Activated CD8-positive, alpha-beta memory T cell treated with anti-CD3 and anti-CD28 coated beads for 48 hours (primary cell): ENCODE results near the gene SERINC5.
"Not testable (repeated sequence)": the region's sequence is repeated elsewhere in the genome, so short reads cannot be mapped to it uniquely, and the experiment has no call there.

Experiments used
- DNase-seq, 3 experiments: peaks; one replicate each; pipeline ENCODE4 v3.0.0-alpha.2; 2020; ENCODE audit warnings: low read depth in 2 of 3, low spot score in 2 of 3

SERINC5 gene

GRCh38 chr5:80255811-80256712, at the start of gene SERINC5:
TSS of gene SERINC5 (minus strand) at chr5:80256048. CDS start at chr5:80255922, 126 bp downstream.
- DNase-seq, result peak; percentile 72 to 85 (median 77)

DNA sequence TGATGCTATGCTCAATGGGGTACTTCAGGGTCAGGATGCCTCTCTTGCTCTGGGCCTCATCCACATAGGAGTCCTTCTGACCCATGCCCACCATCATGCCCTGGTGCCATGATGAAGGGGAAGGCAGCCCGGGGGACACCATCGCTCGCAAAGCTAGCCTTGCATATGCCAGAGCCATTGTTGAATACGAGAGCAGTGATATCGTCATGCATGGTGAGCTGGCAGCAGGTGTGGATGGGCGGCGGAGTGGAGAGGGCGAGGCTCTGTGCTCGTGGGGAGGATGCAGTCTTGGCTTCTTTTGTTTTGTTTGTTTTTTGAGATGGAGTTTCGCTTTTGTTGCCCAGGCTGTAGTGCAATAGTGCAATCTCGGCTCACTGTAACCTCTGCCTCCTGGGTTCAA, 46.8 kb upstream of the SERINC5 start:
- no peak for DNase-seq

DNA sequence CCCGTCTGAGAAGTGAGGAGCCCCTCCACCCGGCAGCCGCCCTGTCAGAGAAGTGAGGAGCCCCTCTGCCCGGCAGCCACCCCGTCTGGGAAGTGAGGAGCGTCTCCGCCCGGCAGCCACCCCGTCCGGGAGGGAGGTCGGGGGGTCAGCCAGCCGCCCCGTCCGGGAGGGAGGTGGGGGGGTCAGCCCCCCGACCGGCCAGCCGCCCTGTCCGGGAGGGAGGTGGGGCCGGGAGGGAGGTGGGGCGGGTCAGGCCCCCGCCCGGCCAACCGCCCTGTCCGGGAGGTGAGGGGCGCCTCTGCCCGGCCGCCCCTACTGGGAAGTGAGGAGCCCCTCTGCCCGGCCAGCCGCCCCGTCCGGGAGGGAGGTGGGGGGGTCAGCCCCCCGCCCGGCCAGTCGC, 45.5 kb upstream of the SERINC5 start:
- DNase-seq, result not testable (repeated sequence)

GRCh38 chr5:80300796-80301195, 44.9 kb upstream of the SERINC5 start:
- not testable (repeated sequence) for DNase-seq

GRCh38 chr5:80300125-80300524, 44.3 kb upstream of the SERINC5 start:
- no peak for DNase-seq

GRCh38 chr5:80299601-80300000, 43.8 kb upstream of the SERINC5 start:
- DNase-seq, result no peak

DNA sequence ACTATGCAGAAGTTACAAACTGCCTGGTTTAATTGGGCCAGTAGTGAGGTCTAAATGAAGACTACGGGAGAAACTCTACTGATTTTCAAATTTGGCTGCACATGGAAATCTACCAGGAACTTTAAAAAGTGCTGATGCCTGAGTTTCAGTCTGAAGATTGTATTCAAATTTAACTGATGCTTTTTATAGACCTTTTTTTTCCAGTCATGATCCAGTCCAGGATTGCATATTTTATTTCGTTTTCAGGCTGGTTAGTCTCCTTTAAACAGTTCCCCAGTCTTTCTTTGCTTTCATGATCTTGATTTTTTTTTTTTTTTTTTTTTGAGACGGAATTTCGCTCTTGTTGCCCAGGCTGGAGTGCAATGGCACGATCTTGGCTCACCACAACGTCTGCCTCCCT, 40.3 kb upstream of the SERINC5 start:
- no peak for DNase-seq

DNA sequence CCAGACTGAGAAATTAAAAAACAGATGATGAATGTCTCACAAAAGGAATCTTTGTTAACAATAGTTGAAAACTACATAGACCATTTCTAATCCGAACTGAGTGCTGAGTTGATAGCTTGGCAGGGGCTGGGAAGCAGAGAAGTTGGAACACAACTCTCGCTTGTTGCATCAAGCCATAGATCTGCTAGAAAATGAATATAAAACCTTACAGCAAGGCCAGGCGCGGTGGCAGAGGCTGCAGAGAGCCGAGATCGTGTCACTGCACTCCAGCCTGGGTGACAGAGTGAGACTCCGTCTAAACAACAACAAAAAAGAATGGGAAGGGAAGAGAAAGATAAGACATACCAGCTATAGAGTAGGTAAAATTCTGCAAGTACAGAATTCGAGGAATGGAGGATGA, 35.9 kb upstream of the SERINC5 start:
- DNase-seq, result no peak

DNA sequence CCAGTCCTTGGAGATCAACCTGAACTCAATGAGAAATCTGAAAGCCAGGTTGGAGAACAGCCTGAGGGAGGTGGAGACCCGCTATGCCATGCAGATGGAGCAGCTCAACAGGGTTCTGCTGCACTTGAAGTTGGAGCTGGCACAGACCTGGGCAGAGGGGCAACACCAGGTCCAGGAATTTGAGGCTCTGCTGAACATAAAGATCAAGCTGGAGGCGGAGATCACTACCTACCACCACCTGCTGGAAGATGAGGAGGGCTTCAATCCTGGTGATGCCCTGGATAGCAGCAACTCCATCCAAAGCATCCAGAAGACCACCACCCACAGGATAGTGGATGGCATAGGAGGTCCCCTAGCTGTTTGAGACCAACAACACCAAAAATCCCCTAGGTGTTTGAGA, 33.5 kb upstream of the SERINC5 start:
- no peak for DNase-seq

- no peak for DNase-seq
These were observed 32.3 kb upstream of the SERINC5 start for GRCh38 chr5:80288177-80288576.

- DNase-seq, result no peak
These were observed 28.9 kb upstream of the SERINC5 start for GRCh38 chr5:80284720-80285119.

GRCh38 chr5:80283360-80283759, 27.5 kb upstream of the SERINC5 start:
- DNase-seq, result no peak

DNA sequence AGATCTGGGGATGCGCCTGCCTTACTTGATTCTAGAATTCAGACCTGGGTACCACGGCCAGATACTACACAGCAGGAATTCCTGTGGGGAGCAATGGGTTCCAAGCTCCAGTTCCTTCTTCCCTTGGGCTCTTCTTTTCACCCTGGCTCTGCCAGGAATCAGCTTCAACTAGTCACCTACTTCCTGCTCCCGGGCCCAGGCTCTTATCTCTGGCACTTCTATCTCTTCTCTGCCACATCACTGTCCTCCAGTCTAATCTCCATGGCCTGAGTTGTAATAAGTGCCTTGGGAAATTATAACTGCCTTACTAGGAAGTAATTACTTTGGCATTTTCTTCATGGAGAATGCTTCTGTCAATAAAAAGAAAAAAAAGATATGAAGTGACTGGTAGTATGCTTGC, 26.2 kb upstream of the SERINC5 start:
- no peak for DNase-seq

DNA sequence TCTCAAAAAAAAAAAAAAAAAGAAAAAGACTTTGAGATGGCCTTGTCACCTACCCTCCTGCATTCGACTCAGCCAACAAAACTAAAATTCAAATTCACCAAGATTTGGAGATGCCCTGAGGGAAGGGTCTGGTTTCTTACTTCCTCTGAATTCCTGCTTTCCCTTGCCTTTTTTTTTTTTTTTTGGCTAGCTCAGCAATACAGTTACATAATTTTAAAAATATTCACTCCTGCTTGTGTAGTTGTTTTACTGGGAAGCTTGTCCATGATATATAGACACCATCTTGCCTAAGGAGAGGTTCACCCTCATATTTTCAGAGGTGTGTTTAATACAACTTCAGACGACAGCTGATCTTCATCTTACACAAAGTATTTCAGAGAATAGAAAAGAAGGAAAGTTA, 21.3 kb upstream of the SERINC5 start:
- DNase-seq, result no peak

- no peak for DNase-seq
These were observed 20.3 kb upstream of the SERINC5 start for GRCh38 chr5:80276186-80276585.

- no peak for DNase-seq
These were observed 19.5 kb upstream of the SERINC5 start for GRCh38 chr5:80275347-80275746.

GRCh38 chr5:80270543-80270942, 14.7 kb upstream of the SERINC5 start:
- DNase-seq, result not testable (repeated sequence)

DNA sequence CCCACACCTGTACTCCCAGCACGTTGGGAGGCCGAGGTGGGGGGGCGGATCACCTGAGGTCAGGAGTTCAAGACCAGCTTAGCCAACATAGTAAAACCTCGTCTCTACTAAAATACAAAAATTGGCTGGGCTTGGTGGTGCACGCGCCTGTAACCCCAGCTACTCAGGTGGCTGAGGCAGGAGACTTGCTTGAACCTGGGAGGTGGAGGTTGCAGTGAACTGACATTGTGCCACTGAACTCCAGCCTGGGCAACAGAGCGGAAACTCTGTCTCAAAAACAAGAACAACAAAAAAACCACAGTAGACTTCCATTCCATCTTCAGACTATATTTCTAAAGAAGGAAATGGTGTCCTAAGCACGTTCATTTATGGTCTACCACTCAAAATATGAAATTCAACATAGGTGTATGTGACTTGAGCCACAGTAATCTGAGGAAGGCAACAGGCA, 14.2 kb upstream of the SERINC5 start:
- DNase-seq, result no peak

DNA sequence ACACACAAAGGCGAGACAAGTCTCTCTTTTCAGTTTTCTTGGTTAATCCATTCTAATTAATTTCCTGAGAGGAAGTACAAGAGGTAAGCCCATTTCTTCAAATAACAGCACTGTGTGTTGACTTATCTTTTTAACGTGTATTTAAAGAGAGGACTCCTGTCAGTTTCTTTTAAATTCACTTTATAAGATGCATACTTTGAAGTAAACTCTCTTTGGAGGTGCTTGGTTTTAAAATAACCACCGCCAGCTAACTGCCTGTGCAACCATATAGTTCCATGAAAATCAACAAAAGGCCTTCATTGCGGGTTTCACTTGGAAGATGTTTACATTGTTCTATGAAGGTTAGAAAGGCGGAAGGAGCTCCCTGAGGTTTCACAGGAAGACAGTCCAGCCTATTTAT, 13.1 kb upstream of the SERINC5 start:
- no peak for DNase-seq

- no peak for DNase-seq
These were observed 10.7 kb upstream of the SERINC5 start for GRCh38 chr5:80266566-80266965.

DNA sequence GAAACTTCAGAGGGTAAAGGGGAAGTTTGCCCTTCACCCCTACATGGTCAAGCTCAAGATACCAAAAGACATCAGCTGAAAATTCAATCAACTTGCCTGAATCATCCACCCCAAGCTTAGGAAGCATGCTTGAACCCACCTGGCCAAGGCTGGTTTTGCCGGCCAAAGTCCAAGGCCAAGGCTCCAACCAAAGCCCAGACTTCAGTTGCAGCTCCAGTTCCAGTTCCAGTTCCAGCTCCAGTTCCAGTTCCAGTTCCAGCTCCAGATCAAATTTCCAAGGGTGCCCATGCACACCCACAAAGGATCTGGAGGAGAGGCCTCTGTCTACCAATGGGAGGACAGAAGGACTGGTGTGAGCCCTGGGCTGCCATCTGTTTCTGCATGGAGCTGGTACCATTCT, 4.6 kb upstream of the SERINC5 start:
- DNase-seq, result no peak

- no peak for DNase-seq
These were observed 3.8 kb upstream of the SERINC5 start for GRCh38 chr5:80259511-80260203.
